ENCODE data around the gene ACVR2A. TPM values are rescaled to one million over a fixed set of nuclear protein-coding genes. Genes with fewer than 3 reads are reported as not detected.

The ACVR2A gene
- total and polyA plus RNA-seq, 2 donors (not counting 1 experiment from before 2014, with no cell fraction given): 0.91 to 2.0 TPM

DNA sequence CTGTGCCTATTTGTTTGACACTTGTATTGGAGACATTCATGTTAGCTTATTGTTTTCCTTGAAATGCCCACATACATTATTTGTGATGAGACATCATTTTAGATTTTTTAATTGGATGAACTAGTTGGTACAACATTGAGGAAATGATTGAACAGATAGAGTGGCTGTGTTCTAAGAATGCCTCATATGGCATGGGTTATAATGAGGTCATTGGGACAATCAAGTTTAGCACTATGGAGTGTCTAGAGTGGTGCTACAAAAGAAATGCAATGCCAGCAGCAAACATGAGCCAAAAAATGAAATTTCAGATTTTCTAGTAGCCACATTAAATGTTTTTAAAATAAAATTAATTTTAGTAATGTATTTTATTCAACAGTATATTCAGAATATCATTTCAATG, 28.1 kb downstream of the ACVR2A start:
- Mint-ChIP-seq H3K27ac (no peak overlapping the region), H3K27me3 (peaks cover 3% of the 10 kb centered on the region), H3K9me3 (ENCODE audit: insufficient read depth) (no peaks in the 10 kb centered on the region), H3K4me1 (peaks cover 5% of the 10 kb centered on the region), H3K4me3 (no peak overlapping the region)
- Histone ChIP-seq H3K4me3 (ENCODE audit: control extremely low read depth in 1 of 5, extremely low read depth in 1 of 5, insufficient read depth in 1 of 5, low read depth in 2 of 5, low read length in 4 of 5) (no peak overlapping the region), H4K20me1 (ENCODE audit: control insufficient read depth, insufficient read depth, low read length, poor library complexity, severe bottlenecking) (no peaks in the 10 kb centered on the region), H3K4me1 (ENCODE audit: control insufficient read depth in 2 of 2, insufficient read depth in 2 of 2, low read length in 2 of 2) (no peaks in the 10 kb centered on the region), H3K9me3 (ENCODE audit: control extremely low read depth in 1 of 3, control insufficient read depth in 2 of 3, insufficient read depth in 1 of 3, low read length in 2 of 3) (no peaks in the 10 kb centered on the region), H3K27me3 (replicated peaks in 1 of 4; ENCODE audit: control extremely low read depth in 1 of 4, control insufficient read depth in 3 of 4, insufficient read depth in 4 of 4, low read length in 3 of 4) (no peaks in the 10 kb centered on the region), H3K4me2 (replicated peaks; ENCODE audit: low read depth, low read length, poor library complexity, severe bottlenecking) (no peak overlapping the region), H3K27ac (ENCODE audit: low read length in 2 of 2) (no peak overlapping the region), H3K36me3 (replicated peaks in 1 of 2; ENCODE audit: control extremely low read depth in 1 of 2, control insufficient read depth in 1 of 2, extremely low read depth in 1 of 2, insufficient read depth in 2 of 2, low read length in 1 of 2) (no peaks in the 10 kb centered on the region), H3K79me2 (ENCODE audit: control insufficient read depth, insufficient read depth, low read length) (peaks cover 6% of the 10 kb centered on the region), H2AFZ (ENCODE audit: insufficient read depth, low read depth, low read length, poor library complexity, severe bottlenecking) (no peak overlapping the region), H3K9ac (ENCODE audit: low read length) (no peak overlapping the region)
- POLR2A ChIA-PET: no interaction called here
- no peak for ATAC-seq (ENCODE audit: low read depth)
- intact Hi-C loops (cut with micrococcal nuclease): no loop called here
- TF ChIP-seq, protein P1, sequence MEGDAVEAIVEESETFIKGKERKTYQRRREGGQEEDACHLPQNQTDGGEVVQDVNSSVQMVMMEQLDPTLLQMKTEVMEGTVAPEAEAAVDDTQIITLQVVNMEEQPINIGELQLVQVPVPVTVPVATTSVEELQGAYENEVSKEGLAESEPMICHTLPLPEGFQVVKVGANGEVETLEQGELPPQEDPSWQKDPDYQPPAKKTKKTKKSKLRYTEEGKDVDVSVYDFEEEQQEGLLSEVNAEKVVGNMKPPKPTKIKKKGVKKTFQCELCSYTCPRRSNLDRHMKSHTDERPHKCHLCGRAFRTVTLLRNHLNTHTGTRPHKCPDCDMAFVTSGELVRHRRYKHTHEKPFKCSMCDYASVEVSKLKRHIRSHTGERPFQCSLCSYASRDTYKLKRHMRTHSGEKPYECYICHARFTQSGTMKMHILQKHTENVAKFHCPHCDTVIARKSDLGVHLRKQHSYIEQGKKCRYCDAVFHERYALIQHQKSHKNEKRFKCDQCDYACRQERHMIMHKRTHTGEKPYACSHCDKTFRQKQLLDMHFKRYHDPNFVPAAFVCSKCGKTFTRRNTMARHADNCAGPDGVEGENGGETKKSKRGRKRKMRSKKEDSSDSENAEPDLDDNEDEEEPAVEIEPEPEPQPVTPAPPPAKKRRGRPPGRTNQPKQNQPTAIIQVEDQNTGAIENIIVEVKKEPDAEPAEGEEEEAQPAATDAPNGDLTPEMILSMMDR (IDR thresholded peaks at IDR 0.05): no peak
- TF ChIP-seq EZH2 (IDR thresholded peaks at IDR 0.05; ENCODE audit: borderline replicate concordance, insufficient read depth, low read depth, low read length, poor library complexity, severe bottlenecking): no peak
- no peak for DNase-seq
- CTCF ChIA-PET: no interaction called here

DNA sequence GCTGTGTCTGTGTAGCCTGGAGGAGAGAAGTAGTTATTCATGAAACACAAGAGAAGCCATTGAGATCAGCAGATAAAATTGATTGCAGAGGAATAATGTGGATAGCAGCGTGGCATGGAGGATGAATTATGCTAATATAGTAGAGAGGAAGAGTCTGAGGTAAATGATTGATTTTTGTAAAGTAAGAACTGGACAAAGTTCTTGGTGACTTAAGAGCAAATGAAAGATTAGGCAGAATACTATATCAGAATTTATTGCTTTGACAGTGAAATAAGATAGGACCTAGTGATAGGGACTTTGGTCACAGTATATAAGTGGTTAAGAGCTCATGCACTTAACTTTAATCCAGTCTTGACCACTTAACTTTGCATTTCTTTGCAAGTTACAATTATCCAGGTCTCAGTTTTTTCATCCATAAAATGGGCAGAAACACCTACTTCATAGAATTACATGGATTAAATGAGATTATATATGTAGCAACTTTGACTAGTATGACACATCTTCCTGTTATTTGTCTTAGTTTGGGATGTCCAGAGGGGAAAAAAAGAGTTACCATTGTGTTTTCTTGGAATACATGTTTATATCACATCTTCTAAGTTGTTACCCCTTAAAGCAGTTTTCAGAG, 29.1 kb downstream of the ACVR2A start:
- no peak overlapping the region for H3K4me3 ChIP-seq (ENCODE audit: control extremely low read depth in 1 of 5, extremely low read depth in 1 of 5, insufficient read depth in 1 of 5, low read depth in 2 of 5, low read length in 4 of 5)
- peaks cover 3% of the 10 kb centered on the region for H3K79me2 ChIP-seq (ENCODE audit: control insufficient read depth, insufficient read depth, low read length)
- WGBS (ENCODE audit: insufficient coverage): 100% methylated on average over 1 of the region's 1 CpG
- no peak overlapping the region for H3K9ac ChIP-seq (ENCODE audit: low read length)
- no peak overlapping the region for H3K4me3 Mint-ChIP-seq
- TF ChIP-seq, protein P1 (IDR thresholded peaks at IDR 0.05): no peak
- TF ChIP-seq EZH2 (IDR thresholded peaks at IDR 0.05; ENCODE audit: borderline replicate concordance, insufficient read depth, low read depth, low read length, poor library complexity, severe bottlenecking): no peak
- H2AFZ ChIP-seq (ENCODE audit: insufficient read depth, low read depth, low read length, poor library complexity, severe bottlenecking): no peak overlapping the region
- no peak overlapping the region for H3K27ac ChIP-seq (ENCODE audit: low read length in 2 of 2)
- peaks cover 5% of the 10 kb centered on the region for H3K4me1 Mint-ChIP-seq
- intact Hi-C loops (cut with micrococcal nuclease): no loop called here
- no peak for ATAC-seq (ENCODE audit: low read depth)
- H3K9me3 ChIP-seq (ENCODE audit: control extremely low read depth in 1 of 3, control insufficient read depth in 2 of 3, insufficient read depth in 1 of 3, low read length in 2 of 3): no peaks in the 10 kb centered on the region
- CTCF ChIA-PET: no interaction called here
- H4K20me1 ChIP-seq (ENCODE audit: control insufficient read depth, insufficient read depth, low read length, poor library complexity, severe bottlenecking): no peaks in the 10 kb centered on the region
- POLR2A ChIA-PET: no interaction called here
- H3K36me3 ChIP-seq (replicated peaks in 1 of 2; ENCODE audit: control extremely low read depth in 1 of 2, control insufficient read depth in 1 of 2, extremely low read depth in 1 of 2, insufficient read depth in 2 of 2, low read length in 1 of 2): no peaks in the 10 kb centered on the region
- peaks cover 3% of the 10 kb centered on the region for H3K27me3 Mint-ChIP-seq
- H3K27ac Mint-ChIP-seq: no peak overlapping the region
- no peak for DNase-seq
- H3K4me1 ChIP-seq (ENCODE audit: control insufficient read depth in 2 of 2, insufficient read depth in 2 of 2, low read length in 2 of 2): no peaks in the 10 kb centered on the region
- H3K9me3 Mint-ChIP-seq (ENCODE audit: insufficient read depth): no peaks in the 10 kb centered on the region
- no peak overlapping the region for H3K4me2 ChIP-seq (replicated peaks; ENCODE audit: low read depth, low read length, poor library complexity, severe bottlenecking)
- no peaks in the 10 kb centered on the region for H3K27me3 ChIP-seq (replicated peaks in 1 of 4; ENCODE audit: control extremely low read depth in 1 of 4, control insufficient read depth in 3 of 4, insufficient read depth in 4 of 4, low read length in 3 of 4)
